Lower leg skin (tissue), 4 donors: ENCODE data around the gene RNF145. TPM values are rescaled to one million over a fixed set of nuclear protein-coding genes. Genes with fewer than 3 reads are reported as not detected.
"Not testable (repeated sequence)": the region's sequence is repeated elsewhere in the genome, so short reads cannot be mapped to it uniquely, and the experiment has no call there.

Source experiments
- DNase-seq, 2 donors: peaks; one replicate each; pipeline ENCODE4 v3.0.0-alpha.2; 2019; ENCODE audit warnings: low spot score in 2 of 2
- H3K4me3 ChIP-seq: fragments of 200-600 bp; sonication (generic); 2 replicates; pipeline ENCODE4 v1.5.1; 2017; ENCODE audit warnings: mild to moderate bottlenecking, low read depth; ENCODE audit not compliant: poor library complexity, severe bottlenecking
- POLR2A ChIP-seq, 2 donors: fragments of 450-650 bp; IDR thresholded peaks; one replicate each; pipeline ENCODE4 v1.6.1; 2016 to 2017; ENCODE audit warnings: antibody characterized with exemption in 2 of 2, mild to moderate bottlenecking in 1 of 2, moderate library complexity in 1 of 2
- WGBS, 2 donors: methylation state at CpG; one replicate each; pipeline ENCODE4 v1.1.5; 2018; 5-methylcytosine and 5-hydroxymethylcytosine counted together
- intact Hi-C: fragments of 100-400 bp; cut with DNase I; formaldehyde crosslinking; loops from one replicate; pipeline ENCODE4 v1.15.0; 2023; ENCODE audit warnings: low total_unique reads
- total RNA-seq, 4 donors: library from RNA; depleted of rRNA; stranded (reverse); fragments of >200 nt; gene quantifications; one replicate each; pipeline ENCODE4 v1.1.0, GENCODE V29; 2016
- TF ChIP-seq, protein P1 (sequence below), 3 donors: fragments of 450-650 bp; IDR thresholded peaks; one replicate each; pipeline ENCODE4 v1.5.1; 2016; ENCODE audit warnings: antibody characterized with exemption in 3 of 3, mild to moderate bottlenecking in 3 of 3, moderate library complexity in 2 of 3

RNF145 gene
- total RNA-seq, 4 donors from 2014 or later: 32.8 to 57.0 (median 43.9) TPM

DNA sequence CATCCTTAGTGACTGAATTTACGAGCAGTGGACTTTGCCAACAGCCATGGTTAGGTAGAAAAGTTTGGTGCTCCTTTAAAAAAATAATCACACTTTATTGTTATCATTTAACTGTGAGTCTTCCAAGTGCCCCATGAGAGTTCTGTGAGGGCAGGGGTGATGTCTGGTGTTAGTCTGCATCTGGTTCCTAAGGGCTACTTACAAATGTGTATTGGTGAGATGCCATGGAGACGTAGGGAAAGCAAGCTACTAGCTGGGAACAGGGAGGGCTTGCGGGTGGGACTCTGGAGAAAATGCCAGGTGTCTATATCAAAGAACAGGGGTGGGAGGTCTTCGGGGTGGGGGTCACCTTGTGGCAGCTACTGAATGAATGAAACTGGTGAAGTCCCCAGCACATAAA, 62.5 kb downstream of the RNF145 start:
- TF ChIP-seq, protein P1, sequence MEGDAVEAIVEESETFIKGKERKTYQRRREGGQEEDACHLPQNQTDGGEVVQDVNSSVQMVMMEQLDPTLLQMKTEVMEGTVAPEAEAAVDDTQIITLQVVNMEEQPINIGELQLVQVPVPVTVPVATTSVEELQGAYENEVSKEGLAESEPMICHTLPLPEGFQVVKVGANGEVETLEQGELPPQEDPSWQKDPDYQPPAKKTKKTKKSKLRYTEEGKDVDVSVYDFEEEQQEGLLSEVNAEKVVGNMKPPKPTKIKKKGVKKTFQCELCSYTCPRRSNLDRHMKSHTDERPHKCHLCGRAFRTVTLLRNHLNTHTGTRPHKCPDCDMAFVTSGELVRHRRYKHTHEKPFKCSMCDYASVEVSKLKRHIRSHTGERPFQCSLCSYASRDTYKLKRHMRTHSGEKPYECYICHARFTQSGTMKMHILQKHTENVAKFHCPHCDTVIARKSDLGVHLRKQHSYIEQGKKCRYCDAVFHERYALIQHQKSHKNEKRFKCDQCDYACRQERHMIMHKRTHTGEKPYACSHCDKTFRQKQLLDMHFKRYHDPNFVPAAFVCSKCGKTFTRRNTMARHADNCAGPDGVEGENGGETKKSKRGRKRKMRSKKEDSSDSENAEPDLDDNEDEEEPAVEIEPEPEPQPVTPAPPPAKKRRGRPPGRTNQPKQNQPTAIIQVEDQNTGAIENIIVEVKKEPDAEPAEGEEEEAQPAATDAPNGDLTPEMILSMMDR (IDR thresholded peaks at IDR 0.05): no peak
- TF ChIP-seq POLR2A (IDR thresholded peaks at IDR 0.05): no peak
- intact Hi-C loops: no loop called here
- WGBS, 2 donors: 71 to 73% methylated on average over 3 to 4 of the region's 4 CpGs
- no peak overlapping the region for H3K4me3 ChIP-seq
- no peak for DNase-seq

- DNase-seq, H3K4me3 ChIP-seq, intact Hi-C loops: not testable (repeated sequence)
- 100% methylated on average over 1 of the region's 1 CpG for WGBS, 2 donors
Observed at GRCh38 chr5:159145160-159145559, 64.2 kb downstream of the RNF145 start.

DNA sequence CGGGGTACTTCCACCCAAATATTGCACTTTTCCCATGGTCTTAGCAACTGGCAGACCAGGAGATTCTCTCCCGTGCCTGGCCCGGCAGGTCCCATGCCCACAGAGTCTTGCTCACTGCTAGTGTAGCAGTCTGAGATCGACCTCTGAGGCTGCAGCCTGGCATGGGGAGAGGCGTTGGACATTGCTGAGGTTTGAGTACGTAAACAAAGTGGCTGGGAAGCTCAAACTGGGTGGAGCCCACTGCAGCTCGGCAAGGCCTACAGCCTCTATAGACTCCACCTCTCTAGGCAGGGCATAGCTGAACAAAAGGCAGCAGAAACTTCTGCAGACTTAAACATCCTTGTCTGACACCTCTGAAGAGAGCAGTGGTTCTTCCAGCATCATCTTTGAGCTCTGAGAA, 69.6 kb downstream of the RNF145 start:
- TF ChIP-seq POLR2A (IDR thresholded peaks at IDR 0.05): no peak
- TF ChIP-seq, protein P1 (IDR thresholded peaks at IDR 0.05): no peak
- WGBS, 2 donors: 82 to 86% methylated on average over 7 of the region's 7 CpGs
- DNase-seq: no peak
- H3K4me3 ChIP-seq: no peak overlapping the region
- intact Hi-C loops: no loop called here

DNA sequence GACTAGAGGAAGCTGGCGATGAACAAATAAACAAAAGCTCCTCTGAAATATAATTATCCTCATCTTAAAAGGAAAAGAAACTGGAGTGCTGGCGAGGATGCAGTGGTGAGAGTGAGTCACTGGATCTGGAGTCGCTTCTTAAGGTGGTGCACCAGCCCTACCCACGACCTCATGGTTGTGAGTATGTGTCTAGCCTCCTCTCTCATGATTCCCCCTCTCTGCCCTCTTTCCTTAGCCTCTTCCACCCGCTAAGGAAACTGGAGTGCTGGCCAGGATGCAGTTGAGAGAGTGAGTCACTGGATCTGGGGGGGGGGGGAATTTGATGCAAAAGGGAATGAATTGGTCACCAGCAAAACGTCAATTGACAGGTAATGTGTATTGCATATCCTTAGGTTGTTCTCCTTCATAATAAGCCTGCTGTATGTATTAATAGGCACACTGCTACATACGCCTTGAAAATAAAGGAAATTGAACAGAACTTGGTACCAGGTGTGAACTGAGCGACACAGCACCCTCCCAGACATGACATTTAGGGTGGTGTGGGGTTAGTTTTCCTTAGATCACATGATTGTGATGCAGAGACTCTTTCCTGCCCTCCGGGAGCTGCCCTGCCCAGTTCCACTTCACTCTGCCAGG, 73.3 kb downstream of the RNF145 start:
- H3K4me3 ChIP-seq: no peak overlapping the region
- 32 to 35% methylated on average over 9 of the region's 9 CpGs for WGBS, 2 donors
- TF ChIP-seq POLR2A (IDR thresholded peaks at IDR 0.05): no peak
- TF ChIP-seq, protein P1 (IDR thresholded peaks at IDR 0.05): no peak
- DNase-seq: no peak
- intact Hi-C loops: no loop called here

DNA sequence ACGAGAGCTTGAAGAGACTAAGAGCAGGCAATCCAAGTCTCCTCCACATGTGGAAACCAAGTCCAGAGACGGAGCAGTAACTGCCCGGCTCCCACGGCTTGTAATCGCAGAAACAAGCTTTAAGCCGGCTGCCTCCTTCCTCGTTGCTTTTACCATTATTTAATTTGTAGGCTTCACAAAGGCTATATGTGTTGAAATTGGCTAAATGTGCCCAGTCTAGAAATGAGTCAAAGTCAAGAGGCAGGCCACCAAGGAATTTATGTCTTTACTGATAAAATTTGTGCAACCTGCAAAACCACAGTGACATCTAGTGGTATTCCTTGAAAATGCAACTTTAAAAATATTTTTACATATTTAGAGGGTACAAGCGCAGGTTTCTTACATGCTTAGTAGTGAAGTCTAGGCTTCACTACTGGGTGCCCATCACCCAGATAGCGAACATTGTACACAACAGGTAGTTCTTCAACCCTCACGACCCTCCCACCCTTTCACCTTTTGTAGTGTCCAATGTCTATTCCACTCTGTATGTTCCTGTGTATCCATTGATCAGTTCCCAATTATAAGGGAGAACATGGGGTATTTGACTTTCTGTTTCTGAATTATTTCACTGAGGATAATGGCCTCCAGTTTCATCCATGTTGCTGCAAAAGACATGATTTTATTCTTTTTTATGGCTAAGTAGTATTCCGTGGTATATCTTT, 76.2 kb downstream of the RNF145 start:
- intact Hi-C loops: no loop called here
- TF ChIP-seq POLR2A (IDR thresholded peaks at IDR 0.05): no peak
- TF ChIP-seq, protein P1 (IDR thresholded peaks at IDR 0.05): no peak
- 32 to 38% methylated on average over 11 of the region's 11 CpGs for WGBS, 2 donors
- peak; percentile 32 to 85 for DNase-seq
- no peak overlapping the region for H3K4me3 ChIP-seq

- H3K4me3 ChIP-seq: no peak overlapping the region
- no peak for DNase-seq
- intact Hi-C loops: no loop called here
- 48% methylated on average over 5 of the region's 5 CpGs for WGBS, 2 donors
- no peak for TF ChIP-seq POLR2A (IDR thresholded peaks at IDR 0.05)
- TF ChIP-seq, protein P1 (IDR thresholded peaks at IDR 0.05): no peak
Observed at GRCh38 chr5:159132429-159133040, 76.8 kb downstream of the RNF145 start.
